HepG2 (cell line): ENCODE results near the gene MICAL3. TPM values are rescaled to one million over a fixed set of nuclear protein-coding genes. Genes with fewer than 3 reads are reported as not detected.

Experiments
- ATAC-seq: fragments of 200-7000 bp; cut with Tn5 transposase; 3 replicates; pipeline ENCODE4 v1.9.1; 2020; ENCODE audit warnings: mild to moderate bottlenecking, moderate library complexity
- BruUV-seq: library from RNA; stranded (reverse); fragments of 400-500 nt; replicated peaks from 2 replicates; lab custom pipeline; 2021; lab: Mats Ljungman, UMichigan
- CTCF ChIA-PET: fragments of 300-600 bp; formaldehyde crosslinking; extraction: SDS; loops from one replicate; lab custom pipeline; 2021; ENCODE audit warnings: low total read pairs, inconsistent platforms, low intra/inter-chr PET ratio; lab: Yijun Ruan, JAX
- POLR2A ChIA-PET: fragments of 350-600 bp; sonication (Branson Sonifier 250); formaldehyde crosslinking; loops from one replicate; lab custom pipeline; 2020; ENCODE audit warnings: antibody characterized with exemption, inconsistent platforms; lab: Yijun Ruan, JAX
- DNase-seq: peaks from one replicate; pipeline ENCODE4 v3.0.0-alpha.2; 2015; ENCODE audit warnings: low spot score
- FAIRE-seq: peaks from 3 replicates; lab custom pipeline; 2011; peaks lifted over from hg19 to GRCh38; lab: Jason Lieb, UNC
- H2AFZ ChIP-seq: one replicate; pipeline ENCODE4 v1.6.1; 2011; ENCODE audit warnings: low read length, inconsistent platforms
- H3K27ac ChIP-seq: fragments of 300-600 bp; 3 replicates; pipeline ENCODE4 v1.8.0; 2011; ENCODE audit warnings: mixed run types, mild to moderate bottlenecking, mixed read lengths, low read length, inconsistent platforms; ENCODE audit not compliant: insufficient read depth; ENCODE audit errors: extremely low read length
- H3K27me3 ChIP-seq, 2 experiments: fragments of 200-600 bp in 1 of 2; 2 replicates in 1 of 2; 3 replicates in 1 of 2; pipeline versions ENCODE4 v1.6.0 to v1.8.0; 2011; ENCODE audit warnings: low read length in 2 of 2, mild to moderate bottlenecking in 2 of 2, moderate library complexity in 2 of 2, inconsistent platforms in 1 of 2; ENCODE audit not compliant: insufficient read depth in 2 of 2, control insufficient read depth in 1 of 2
- H3K36me3 ChIP-seq, 2 experiments: fragments of 200-600 bp in 1 of 2; replicated peaks in 1 of 2; 2 replicates in 1 of 2; 3 replicates in 1 of 2; pipeline versions ENCODE4 v1.5.1 to v1.8.0; 2011; ENCODE audit warnings: low read length in 2 of 2, inconsistent platforms in 1 of 2; ENCODE audit not compliant: insufficient read depth in 2 of 2, control insufficient read depth in 1 of 2
- H3K4me1 ChIP-seq: 2 replicates; pipeline ENCODE4 v1.5.1; 2012; ENCODE audit warnings: low read length, inconsistent platforms; ENCODE audit not compliant: insufficient read depth
- H3K4me2 ChIP-seq: 2 replicates; pipeline ENCODE4 v1.6.0; 2011; ENCODE audit warnings: low read depth, low read length, inconsistent platforms
- H3K4me3 ChIP-seq, 3 experiments: fragments of 200-600 bp in 1 of 3; sonication (generic), shearing (Covaris generic) in 1 of 3; replicated peaks in 1 of 3; 2 replicates each; pipeline ENCODE4 v1.5.1; 2011 to 2016; ENCODE audit warnings: low read length in 3 of 3, inconsistent platforms in 2 of 3, low read depth in 2 of 3, mild to moderate bottlenecking in 2 of 3, control low read depth in 1 of 3, mixed read lengths in 1 of 3; ENCODE audit not compliant: insufficient read depth in 1 of 3
- H3K79me2 ChIP-seq: one replicate; pipeline ENCODE4 v1.6.1; 2011; ENCODE audit warnings: low read length, inconsistent platforms; ENCODE audit not compliant: insufficient read depth
- H3K9ac ChIP-seq: 2 replicates; pipeline ENCODE4 v1.6.0; 2011; ENCODE audit warnings: mild to moderate bottlenecking, low read depth, low read length, inconsistent platforms; ENCODE audit not compliant: insufficient read depth
- H3K9me3 ChIP-seq: 2 replicates; pipeline ENCODE4 v1.5.1; 2012; ENCODE audit warnings: mild to moderate bottlenecking, low read length
- H4K20me1 ChIP-seq: 2 replicates; pipeline ENCODE4 v1.6.0; 2011; ENCODE audit warnings: inconsistent platforms, mild to moderate bottlenecking, low read length, moderate library complexity; ENCODE audit not compliant: insufficient read depth
- CSRNP2 ChIP-seq: sonication (generic); formaldehyde crosslinking; conservative IDR thresholded peaks from 2 replicates; pipeline ENCODE4 v1.8.0; 2022; ENCODE audit warnings: low read depth, missing genetic modification reagents
- HOXA3 ChIP-seq: sonication (generic); formaldehyde crosslinking; IDR thresholded peaks from 2 replicates; pipeline ENCODE4 v1.5.0; 2020; ENCODE audit warnings: missing genetic modification reagents
- PAF1 ChIP-seq: IDR thresholded peaks from 2 replicates; pipeline ENCODE4 v1.6.1; 2016; ENCODE audit warnings: missing genetic modification reagents, missing compliant biosample characterization
- POLR2G ChIP-seq: fragments of 200-400 bp; formaldehyde crosslinking; IDR thresholded peaks from 2 replicates; pipeline ENCODE4 v1.6.1; 2018; ENCODE audit warnings: mild to moderate bottlenecking, low read depth, low read length, moderate library complexity
- RAD51 ChIP-seq: fragments of 450-650 bp; IDR thresholded peaks from 2 replicates; pipeline ENCODE4 v1.6.1; 2016; ENCODE audit warnings: borderline replicate concordance
- ZNF773 ChIP-seq: sonication (generic); formaldehyde crosslinking; IDR thresholded peaks from 2 replicates; pipeline ENCODE4 v1.4.0; 2020; ENCODE audit warnings: missing genetic modification reagents, borderline replicate concordance
- WGBS: methylation state at CpG from one replicate; pipeline ENCODE4 v1.1.6; 2017; ENCODE audit warnings: low lambda C conversion rate; 5-methylcytosine and 5-hydroxymethylcytosine counted together
- in situ Hi-C: cut with HindIII; loops from 2 replicates; pipeline ENCODE4 v1.10.0; 2017; ENCODE audit warnings: low pct_unique_long_range_greater_than_20kb; ENCODE audit not compliant: extremely low pct_ligation_motif_present
- intact Hi-C: fragments of 100-400 bp; cut with micrococcal nuclease; formaldehyde crosslinking; loops from one replicate; pipeline ENCODE4 v1.10.0; 2022; ENCODE audit not compliant: unreplicated experiment
- polyA plus RNA-seq, 8 experiments: library from polyadenylated mRNA; depleted of rRNA in 3 of 8; stranded (reverse) in 7 of 8; unstranded in 1 of 8; fragments of >200 nt; fragmentation: Illumina TruSeq in 4 of 8; extraction: Trizol in 4 of 8; gene quantifications; 2 replicates each; pipeline versions ENCODE4 v1.2.1 to v1.2.3, GENCODE V29; 2011 to 2016; ENCODE audit warnings: low read depth in 4 of 8, missing spikeins in 1 of 8, mixed read lengths in 1 of 8; ENCODE audit not compliant: insufficient read depth in 1 of 8
- total RNA-seq, 5 experiments: library from RNA; depleted of rRNA; stranded (reverse); fragments of >200 nt; fragmentation: Illumina TruSeq; extraction: Trizol; gene quantifications; 2 replicates each; pipeline ENCODE4 v1.2.3, GENCODE V29; 2016; ENCODE audit warnings: low read depth in 1 of 5

Gene MICAL3
- total and polyA plus RNA-seq, 2 of the 13 experiments (the other 11 are each of a cell fraction or from before 2014, with no cell fraction given) = 5.3 to 12.5 TPM

DNA sequence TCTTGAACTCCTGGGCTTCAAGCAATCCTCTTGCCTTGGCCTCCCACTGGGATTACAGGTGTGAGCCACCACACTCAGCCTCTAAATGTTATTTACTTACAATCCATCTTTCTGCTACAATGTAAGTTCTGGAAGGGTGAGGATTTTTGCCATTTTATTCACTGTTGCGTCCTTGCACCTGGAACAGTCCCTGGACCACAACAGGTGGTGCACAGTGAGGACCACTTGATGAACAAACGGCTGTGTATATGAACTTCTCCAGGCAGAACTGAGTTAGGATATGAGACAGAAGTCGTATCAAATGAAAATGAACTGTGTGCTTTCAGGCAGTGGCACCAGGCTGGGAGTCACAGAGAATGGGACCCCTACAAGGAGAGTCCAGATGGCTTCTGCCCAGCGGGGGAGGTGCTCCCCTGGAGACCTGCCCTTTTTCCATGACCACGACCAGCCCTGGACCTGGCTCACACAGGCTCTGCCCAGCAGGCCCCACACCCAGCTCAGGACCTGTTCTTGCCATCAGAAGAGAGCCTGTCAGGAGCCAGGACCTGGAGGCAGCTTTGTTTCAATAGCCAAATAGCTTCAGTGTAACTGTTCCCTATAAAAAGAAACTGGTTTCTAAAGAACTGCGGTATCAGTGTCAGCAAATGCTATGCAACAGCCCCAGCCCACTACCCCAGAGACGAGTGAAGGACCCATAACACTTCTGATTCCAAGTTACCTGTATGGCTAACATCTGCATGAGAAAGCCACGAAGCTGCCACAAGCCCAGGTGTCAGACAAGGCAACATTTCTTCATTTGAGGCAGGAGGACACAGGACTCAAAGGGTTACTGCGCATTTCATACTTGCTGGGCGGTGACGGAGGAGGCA, 104.9 kb downstream of the MICAL3 start:
- H3K79me2 ChIP-seq = peaks cover 53% of the 10 kb centered on the region

GRCh38 chr22:17918840-17919239, 105.5 kb downstream of the MICAL3 start:
- Histone ChIP-seq H3K4me2 (no peak overlapping the region), H3K27ac (no peak overlapping the region), H3K4me1 (peaks cover 68% of the 10 kb centered on the region), H3K27me3 (no peaks in the 10 kb centered on the region), H4K20me1 (no peaks in the 10 kb centered on the region), H3K79me2 (peaks cover 54% of the 10 kb centered on the region), H3K36me3 (no peaks in the 10 kb centered on the region), H3K9ac (no peak overlapping the region), H3K4me3 (no peak overlapping the region), H3K9me3 (no peaks in the 10 kb centered on the region), H2AFZ (no peak overlapping the region)
- 89% methylated on average over 5 of the region's 5 CpGs for WGBS
- DNase-seq = no peak
- in situ Hi-C loops = loop anchor here (10.0 kb wide), 2 partner anchors 106 to 156 kb away; partner anchors contain the start of genes MICAL3 and PEX26
- ChIA-PET POLR2A (no interaction called here), CTCF (no interaction called here)
- no peak for ATAC-seq
- no peak for FAIRE-seq
- intact Hi-C loops = no loop called here
- BruUV-seq = no TSS peak
- no peak for TF ChIP-seq PAF1 (CRISPR knock-in tag)
- TF ChIP-seq CSRNP2 = no peak
- TF ChIP-seq ZNF773 = no peak
- no peak for TF ChIP-seq RAD51

More for the DNA sequence above, 104.9 kb downstream of the MICAL3 start:
- ATAC-seq (no peak), FAIRE-seq (no peak), DNase-seq (no peak)
- Histone ChIP-seq H4K20me1 (no peaks in the 10 kb centered on the region), H3K27ac (no peak overlapping the region), H3K9me3 (no peaks in the 10 kb centered on the region), H3K4me1 (peaks cover 71% of the 10 kb centered on the region), H3K4me3 (peak overlapping the region in 1 of 3 experiments; percentile 40; a peak in 2 of 6 replicates), H3K36me3 (no peaks in the 10 kb centered on the region), H3K4me2 (peak overlapping the region; percentile 63), H2AFZ (no peak overlapping the region), H3K27me3 (no peaks in the 10 kb centered on the region), H3K9ac (no peak overlapping the region)
- POLR2A ChIA-PET = interaction anchor here (1.0 to 2.5 kb wide), 2 partner anchors 12 to 142 kb away, joined by 3 to 9 read pairs; no protein-coding TSS in a partner anchor
- intact Hi-C loops = no loop called here
- in situ Hi-C loops = loop anchor here (10.0 kb wide), 2 partner anchors 105 to 155 kb away; partner anchors contain the start of genes MICAL3 and PEX26
- BruUV-seq = no TSS peak
- TF ChIP-seq HOXA3 (CRISPR knock-in tag) (0 out of 2 replicates have a peak, but pooled peaks have one; percentile 27), POLR2G (no peak)
- WGBS = 82% methylated on average over 11 of the region's 11 CpGs
- CTCF ChIA-PET = no interaction called here
